PFSK-1 (cell line): Measurements from ENCODE around the gene BUB1B.

Experiments used
- FOXP2 ChIP-seq: optimal IDR thresholded peaks from 2 replicates; pipeline ENCODE3; 2011; ENCODE audit warnings: borderline replicate concordance, control low read depth, inconsistent platforms; ENCODE audit not compliant: insufficient read depth; ENCODE audit errors: extremely low read length, extremely low read depth
- POLR2AphosphoS5 ChIP-seq: IDR thresholded peaks from 2 replicates; pipeline ENCODE4 v1.6.1; 2012; ENCODE audit warnings: low read depth, mild to moderate bottlenecking, control low read depth, low read length, moderate library complexity
- SIN3A ChIP-seq: IDR thresholded peaks from 2 replicates; pipeline ENCODE4 v1.6.1; 2012; ENCODE audit warnings: mild to moderate bottlenecking, low read length, moderate library complexity, borderline replicate concordance; ENCODE audit not compliant: insufficient read depth
- TAF1 ChIP-seq: IDR thresholded peaks from 2 replicates; pipeline ENCODE4 v1.6.1; 2012; ENCODE audit warnings: low read length, control low read depth, borderline replicate concordance; ENCODE audit not compliant: insufficient read depth
- TF ChIP-seq, protein P1 (sequence below), 2 experiments: IDR thresholded peaks; 2 replicates each; pipeline versions ENCODE4 v1.6.1 to v1.8.0; 2011 to 2012; ENCODE audit warnings: low read depth in 2 of 2, low read length in 2 of 2, control low read depth in 1 of 2, inconsistent platforms in 1 of 2, mild to moderate bottlenecking in 1 of 2, moderate library complexity in 1 of 2; ENCODE audit not compliant: insufficient read depth in 1 of 2

Gene BUB1B

DNA sequence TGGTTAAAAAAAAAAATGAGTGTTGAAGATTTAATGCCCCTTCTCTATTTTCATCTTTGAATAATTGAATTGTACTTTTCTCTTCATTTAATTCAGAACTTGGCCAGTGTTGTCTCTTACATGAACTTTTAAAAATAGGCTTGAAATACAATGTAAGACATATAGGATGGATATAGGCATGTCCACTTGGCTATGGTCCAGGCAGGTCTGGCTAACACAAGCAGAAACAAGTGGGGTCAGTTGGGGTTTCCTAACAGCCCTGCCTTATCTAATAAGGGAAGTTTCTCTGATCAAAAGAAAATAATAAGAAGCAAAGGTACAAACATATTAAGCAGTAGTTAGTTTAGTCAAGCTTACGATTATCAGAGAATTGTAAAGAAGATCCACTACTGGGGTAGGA is 58.9 kb downstream of the BUB1B start:
- TF ChIP-seq, protein P1, sequence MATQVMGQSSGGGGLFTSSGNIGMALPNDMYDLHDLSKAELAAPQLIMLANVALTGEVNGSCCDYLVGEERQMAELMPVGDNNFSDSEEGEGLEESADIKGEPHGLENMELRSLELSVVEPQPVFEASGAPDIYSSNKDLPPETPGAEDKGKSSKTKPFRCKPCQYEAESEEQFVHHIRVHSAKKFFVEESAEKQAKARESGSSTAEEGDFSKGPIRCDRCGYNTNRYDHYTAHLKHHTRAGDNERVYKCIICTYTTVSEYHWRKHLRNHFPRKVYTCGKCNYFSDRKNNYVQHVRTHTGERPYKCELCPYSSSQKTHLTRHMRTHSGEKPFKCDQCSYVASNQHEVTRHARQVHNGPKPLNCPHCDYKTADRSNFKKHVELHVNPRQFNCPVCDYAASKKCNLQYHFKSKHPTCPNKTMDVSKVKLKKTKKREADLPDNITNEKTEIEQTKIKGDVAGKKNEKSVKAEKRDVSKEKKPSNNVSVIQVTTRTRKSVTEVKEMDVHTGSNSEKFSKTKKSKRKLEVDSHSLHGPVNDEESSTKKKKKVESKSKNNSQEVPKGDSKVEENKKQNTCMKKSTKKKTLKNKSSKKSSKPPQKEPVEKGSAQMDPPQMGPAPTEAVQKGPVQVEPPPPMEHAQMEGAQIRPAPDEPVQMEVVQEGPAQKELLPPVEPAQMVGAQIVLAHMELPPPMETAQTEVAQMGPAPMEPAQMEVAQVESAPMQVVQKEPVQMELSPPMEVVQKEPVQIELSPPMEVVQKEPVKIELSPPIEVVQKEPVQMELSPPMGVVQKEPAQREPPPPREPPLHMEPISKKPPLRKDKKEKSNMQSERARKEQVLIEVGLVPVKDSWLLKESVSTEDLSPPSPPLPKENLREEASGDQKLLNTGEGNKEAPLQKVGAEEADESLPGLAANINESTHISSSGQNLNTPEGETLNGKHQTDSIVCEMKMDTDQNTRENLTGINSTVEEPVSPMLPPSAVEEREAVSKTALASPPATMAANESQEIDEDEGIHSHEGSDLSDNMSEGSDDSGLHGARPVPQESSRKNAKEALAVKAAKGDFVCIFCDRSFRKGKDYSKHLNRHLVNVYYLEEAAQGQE (IDR thresholded peaks at IDR 0.05; ENCODE audit: insufficient read depth in 1 of 2, low read depth in 2 of 2, low read length in 2 of 2) = no peak
- TF ChIP-seq POLR2AphosphoS5 (no peak), TAF1 (no peak), FOXP2 (no peak), SIN3A (no peak)

GRCh38 chr15:40222131-40222530 is 61.3 kb downstream of the BUB1B start:
- TF ChIP-seq SIN3A (no peak), POLR2AphosphoS5 (no peak), FOXP2 (no peak), TAF1 (no peak)
- TF ChIP-seq, protein P1 (IDR thresholded peaks at IDR 0.05; ENCODE audit: insufficient read depth in 1 of 2, low read depth in 2 of 2, low read length in 2 of 2) = no peak

GRCh38 chr15:40226736-40227135 is 65.9 kb downstream of the BUB1B start:
- TF ChIP-seq, protein P1 (IDR thresholded peaks at IDR 0.05; ENCODE audit: insufficient read depth in 1 of 2, low read depth in 2 of 2, low read length in 2 of 2) = no peak
- TF ChIP-seq FOXP2 (no peak), POLR2AphosphoS5 (no peak), SIN3A (no peak), TAF1 (no peak)

GRCh38 chr15:40229316-40229715 is 68.4 kb downstream of the BUB1B start:
- TF ChIP-seq POLR2AphosphoS5 = no peak
- no peak for TF ChIP-seq SIN3A
- TF ChIP-seq, protein P1 (IDR thresholded peaks at IDR 0.05; ENCODE audit: insufficient read depth in 1 of 2, low read depth in 2 of 2, low read length in 2 of 2) = no peak
- no peak for TF ChIP-seq FOXP2
- TF ChIP-seq TAF1 = no peak

GRCh38 chr15:40229956-40230355 is 69.1 kb downstream of the BUB1B start:
- TF ChIP-seq POLR2AphosphoS5 = no peak
- TF ChIP-seq, protein P1 (IDR thresholded peaks at IDR 0.05; ENCODE audit: insufficient read depth in 1 of 2, low read depth in 2 of 2, low read length in 2 of 2) = no peak
- TF ChIP-seq FOXP2 = no peak
- TF ChIP-seq SIN3A = no peak
- TF ChIP-seq TAF1 = no peak
